HUDEP-2 (cell line): ENCODE data around the gene DNAH8.

Experiments used
- DNase-seq, 76 experiments: peaks; one replicate each; lab custom pipeline; 2025; ENCODE audit not compliant: unreplicated experiment in 76 of 76; lab: John Stamatoyannopoulos, UW

DNAH8 gene

DNA sequence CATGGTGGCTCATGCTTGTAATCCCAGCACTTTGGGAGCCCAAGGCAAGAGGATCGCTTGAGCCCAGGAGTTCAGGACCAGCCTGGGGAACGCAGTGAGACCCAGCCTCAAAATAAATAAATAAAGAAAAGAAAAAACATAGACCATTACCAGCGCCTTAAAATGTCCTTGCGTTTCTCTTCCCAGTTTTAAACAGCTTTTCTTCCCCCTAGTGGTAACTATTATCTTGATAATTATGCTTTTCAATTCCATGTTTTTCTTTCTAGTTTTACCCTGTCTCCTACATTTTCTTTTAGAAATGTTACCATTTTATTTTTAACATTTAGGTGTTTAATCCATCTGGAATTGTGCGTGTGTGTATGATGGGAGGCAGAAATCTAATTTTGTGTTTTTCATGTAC, 24.4 kb downstream of the DNAH8 start:
- DNase-seq = no peak

GRCh38 chr6:38749473-38749872, 34.4 kb downstream of the DNAH8 start:
- DNase-seq = no peak

- DNase-seq = no peak
These were observed 36.0 kb downstream of the DNAH8 start for GRCh38 chr6:38750968-38751615.

- no peak for DNase-seq
These were observed 38.6 kb downstream of the DNAH8 start for GRCh38 chr6:38753707-38754106.

DNA sequence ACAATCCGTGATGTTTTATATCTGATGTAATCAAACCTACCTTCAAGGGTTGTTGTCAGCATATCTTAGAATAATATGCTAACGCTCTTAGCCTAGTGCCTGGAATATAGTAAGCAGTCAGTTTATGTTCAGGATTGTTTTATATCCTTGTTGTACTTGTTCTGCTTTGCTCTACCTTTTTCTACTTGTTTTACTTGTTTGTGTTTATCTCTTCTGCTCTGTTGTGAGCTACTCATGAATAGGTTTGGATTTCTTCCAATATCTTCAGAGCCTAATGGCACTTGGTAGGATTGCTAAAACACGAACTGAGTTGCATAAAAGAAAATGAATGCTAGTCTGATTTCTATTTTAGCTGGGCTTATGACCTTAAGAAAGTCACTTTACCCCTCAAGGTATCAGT, 40.1 kb downstream of the DNAH8 start:
- no peak for DNase-seq

DNA sequence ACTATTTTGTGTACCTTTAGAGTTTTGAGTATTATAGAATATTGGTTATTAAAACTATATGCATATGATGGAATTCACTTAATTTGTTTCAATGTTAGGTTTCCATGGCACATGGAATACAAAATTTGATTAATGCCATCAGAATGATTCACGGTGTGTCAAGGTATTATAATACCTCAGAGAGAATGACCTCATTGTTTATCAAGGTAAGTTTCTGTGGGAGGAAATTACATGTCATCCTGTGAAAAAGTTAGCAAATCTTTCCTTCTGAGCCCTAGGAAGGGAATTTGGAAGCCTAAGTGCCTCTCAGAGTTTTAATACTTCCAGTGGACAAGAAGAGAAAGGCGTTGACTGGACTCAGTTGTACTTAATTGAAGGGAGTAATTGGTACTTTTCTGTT, 40.8 kb downstream of the DNAH8 start:
- no peak for DNase-seq

DNA sequence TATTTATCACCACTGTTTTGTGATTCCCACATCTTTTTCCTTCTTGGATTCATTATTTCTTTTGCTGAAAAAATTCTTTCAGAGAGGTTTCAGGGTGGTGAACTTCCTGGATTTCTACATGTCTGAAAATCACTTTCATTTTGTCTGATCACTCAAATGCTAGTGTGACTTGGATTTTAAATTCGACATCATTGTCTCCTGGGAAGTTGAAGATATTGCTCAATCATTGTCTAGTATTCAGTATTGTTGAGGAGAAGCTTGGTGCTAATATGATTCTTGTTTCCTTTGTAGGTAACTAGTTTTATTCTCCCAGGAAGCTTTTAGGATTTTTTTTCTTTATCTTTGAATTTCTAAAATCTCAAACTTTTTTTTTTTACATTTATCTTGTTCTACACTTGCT, 45.0 kb downstream of the DNAH8 start:
- no peak for DNase-seq

GRCh38 chr6:38762848-38763247, 47.7 kb downstream of the DNAH8 start:
- no peak for DNase-seq

DNA sequence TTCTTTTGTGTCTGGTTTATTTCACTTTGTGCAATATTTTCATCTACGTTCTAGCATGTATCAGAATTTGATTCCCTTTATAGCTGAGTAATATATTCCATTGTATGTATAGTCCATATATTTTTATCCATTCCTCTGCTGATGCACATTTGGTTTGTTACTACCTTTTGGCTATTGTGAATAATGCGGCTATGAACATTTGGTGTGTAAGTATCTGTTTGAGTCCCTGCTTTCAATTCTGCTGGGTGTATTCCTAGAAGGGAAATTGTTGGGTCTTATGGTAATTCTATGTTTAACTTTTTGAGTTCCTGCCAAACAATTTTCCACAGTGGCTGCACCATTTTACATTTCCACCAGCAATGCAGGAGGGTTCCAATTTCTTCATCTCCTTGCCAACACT, 52.4 kb downstream of the DNAH8 start:
- DNase-seq = no peak

DNA sequence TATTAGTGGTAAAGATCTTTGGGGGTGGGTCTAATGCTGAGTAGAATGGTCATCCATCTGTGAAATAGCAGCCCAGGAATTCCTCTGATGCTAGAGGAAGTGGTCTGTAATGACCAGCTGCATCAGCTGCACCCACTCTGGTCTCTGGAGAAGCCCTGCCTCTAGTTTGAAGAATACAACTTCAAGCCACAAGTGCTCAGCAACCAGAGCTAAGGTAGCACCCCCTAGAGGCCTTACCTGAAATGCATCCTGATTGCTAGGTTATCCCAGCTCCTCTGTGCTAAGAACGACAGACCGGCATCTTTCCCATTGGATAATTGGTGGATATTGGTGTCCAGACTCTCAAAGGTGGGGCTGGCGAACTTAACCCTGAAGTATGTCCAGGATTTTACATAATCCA, 58.2 kb downstream of the DNAH8 start:
- peak in 15 of 76 experiments; percentile 2 to 57 (median 18) for DNase-seq

DNA sequence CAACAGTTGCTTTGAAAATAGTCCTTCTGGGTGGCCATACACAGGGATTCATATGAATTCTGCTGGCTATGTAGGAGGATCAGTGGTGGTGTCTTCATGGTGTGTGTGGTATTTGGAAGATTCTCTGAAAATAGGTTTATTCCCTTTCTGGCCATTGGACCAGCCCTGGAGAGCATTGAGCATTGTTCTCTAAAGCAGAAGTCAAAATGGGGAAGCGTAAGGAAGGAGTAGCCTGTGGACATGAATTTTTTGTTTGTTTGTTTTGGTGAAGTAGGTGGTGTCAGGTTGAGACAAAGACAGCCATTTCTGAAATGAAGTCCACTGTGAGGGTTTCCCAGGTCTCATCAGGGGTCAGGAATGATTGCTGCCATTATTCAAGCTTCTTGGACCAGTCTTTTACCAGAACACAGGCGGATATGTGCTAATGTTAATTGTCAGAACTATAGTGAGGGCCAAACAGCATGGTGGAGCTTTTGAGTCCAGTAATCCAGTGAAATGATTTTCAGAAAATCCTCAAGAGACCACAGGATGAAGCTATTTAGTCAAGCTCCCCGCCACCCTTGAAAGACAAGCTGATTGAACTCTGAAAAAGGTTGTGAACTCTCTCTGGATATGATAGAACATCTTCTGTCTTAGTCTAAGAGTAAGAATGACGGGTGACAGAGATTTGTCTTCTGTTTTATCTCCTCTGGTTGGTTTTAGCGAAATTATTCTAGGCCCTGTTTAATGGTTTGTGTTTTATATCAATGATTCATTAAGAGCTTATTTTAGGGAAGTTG, 60.0 kb downstream of the DNAH8 start:
- no peak for DNase-seq

DNA sequence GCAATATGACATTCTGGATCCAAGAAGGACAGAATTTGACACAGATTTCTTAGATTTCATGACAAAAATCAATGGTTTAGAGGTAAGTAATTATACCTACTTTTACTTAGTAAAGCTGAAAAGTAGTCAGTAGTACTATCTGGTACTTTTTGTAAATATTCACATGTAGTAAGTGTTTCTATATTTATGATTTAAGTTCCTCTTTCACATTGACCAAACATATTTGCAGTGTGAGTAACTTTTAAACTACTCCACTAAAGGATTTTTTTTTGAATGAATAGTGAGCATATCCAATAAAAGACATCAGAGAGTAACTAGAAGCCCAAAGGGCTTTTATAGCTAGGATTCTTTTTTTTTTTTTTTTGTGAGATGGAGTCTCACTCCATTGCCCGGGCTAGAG, 60.8 kb downstream of the DNAH8 start:
- DNase-seq = no peak

GRCh38 chr6:38776515-38776914, 61.4 kb downstream of the DNAH8 start:
- no peak for DNase-seq

DNA sequence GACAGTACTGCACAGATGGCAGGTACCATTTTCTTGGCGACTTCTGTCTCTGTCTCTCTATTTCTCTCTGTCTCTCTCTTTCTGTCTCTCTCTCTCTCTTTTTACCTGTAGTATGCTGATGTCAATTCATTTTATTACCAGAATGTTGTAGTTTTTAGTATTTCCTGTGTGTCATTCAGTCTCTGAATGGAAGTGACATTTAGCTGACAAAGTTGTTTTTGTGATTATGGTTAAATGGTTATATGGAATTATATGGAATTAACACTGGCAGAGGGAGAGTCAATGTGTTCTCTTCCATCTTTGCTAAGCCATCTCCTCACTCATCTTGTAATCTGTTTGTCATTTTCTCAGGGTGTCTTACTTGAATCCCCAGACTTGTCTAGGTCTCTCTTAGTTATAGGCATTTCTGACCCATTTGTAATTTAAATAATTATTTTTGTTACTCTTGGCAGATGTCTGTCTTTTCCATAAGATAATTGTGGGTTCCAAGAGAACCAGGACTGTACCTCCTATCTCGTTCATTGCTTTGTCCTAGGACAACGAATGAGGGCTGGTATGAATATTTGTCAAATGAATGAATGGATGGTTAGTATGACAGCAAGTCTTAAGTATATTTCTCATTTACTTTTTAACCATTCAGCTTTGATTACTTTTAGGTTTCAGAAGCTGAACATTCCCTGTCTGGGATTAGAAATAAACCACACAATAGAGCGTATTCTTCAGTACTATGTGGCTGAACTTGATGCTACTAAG, 64.4 kb downstream of the DNAH8 start:
- no peak for DNase-seq

- peak in 1 of 76 experiments; percentile 12 for DNase-seq
These were observed 67.5 kb downstream of the DNAH8 start for GRCh38 chr6:38782616-38783015.

DNA sequence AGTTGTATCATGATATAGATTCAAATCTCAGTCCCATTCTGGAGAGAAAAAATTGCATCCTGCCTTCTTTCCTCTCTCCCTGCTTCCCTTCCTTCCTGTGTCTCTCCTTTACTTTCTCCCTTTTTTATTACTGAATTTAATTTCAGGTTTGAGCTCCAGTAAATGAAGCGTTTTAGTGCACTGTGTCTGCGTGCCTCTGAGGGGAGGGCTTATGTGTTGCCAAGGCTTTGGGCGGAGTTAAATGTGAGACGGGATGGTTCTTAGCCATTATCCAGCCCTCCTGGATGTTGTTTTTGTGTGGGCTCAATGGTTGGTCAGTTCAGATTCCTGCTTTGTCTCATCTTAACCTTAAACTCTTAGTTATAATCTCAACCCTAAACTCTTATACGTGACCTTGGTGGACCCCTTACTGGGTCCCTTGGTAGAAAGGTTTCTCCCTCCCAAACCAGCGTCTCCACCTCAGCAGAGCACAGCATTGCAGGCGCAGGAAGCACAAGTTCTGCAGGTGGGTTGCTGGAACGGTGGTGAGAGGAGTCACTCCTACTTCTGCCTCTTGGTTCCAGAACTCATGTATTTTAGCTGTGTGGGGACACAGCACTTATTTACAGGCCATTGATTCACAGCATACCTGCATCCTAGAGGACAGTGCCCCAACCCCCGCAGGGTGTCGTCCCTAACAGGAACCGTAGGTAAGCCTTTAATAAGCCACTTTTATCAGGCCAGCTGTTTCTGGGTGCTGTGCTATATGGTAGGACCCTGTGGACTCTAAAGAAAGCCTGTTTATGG, 68.5 kb downstream of the DNAH8 start:
- DNase-seq = no peak

GRCh38 chr6:38784506-38785235, 69.6 kb downstream of the DNAH8 start:
- DNase-seq = no peak

GRCh38 chr6:38786486-38786885, 71.4 kb downstream of the DNAH8 start:
- no peak for DNase-seq

GRCh38 chr6:38789256-38789655, 74.1 kb downstream of the DNAH8 start:
- peak in 7 of 76 experiments; percentile 11 to 47 (median 26) for DNase-seq

DNA sequence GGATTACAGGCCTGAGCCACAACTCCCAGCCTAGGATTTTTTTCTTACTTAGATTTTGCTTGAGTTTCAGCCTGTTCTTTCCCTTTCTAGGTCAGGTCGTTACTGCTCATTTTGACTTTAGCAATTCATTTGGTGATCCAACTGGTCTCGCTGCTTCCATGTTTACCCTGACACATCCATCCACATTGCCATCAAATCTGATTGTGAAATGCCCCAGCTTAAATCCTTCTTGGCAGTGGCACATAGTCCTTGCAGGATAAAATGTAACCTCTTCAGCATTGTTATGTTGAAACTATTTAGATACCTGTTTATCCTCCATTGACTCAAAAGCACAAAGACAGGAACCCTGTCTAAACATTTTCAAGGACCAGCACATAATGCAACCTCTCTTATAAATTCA, 77.2 kb downstream of the DNAH8 start:
- no peak for DNase-seq
